Measurements from ENCODE around the gene EYA2. TPM values are rescaled to one million over a fixed set of nuclear protein-coding genes. Genes with fewer than 3 reads are reported as not detected.

Gene EYA2
- polyA plus RNA-seq, 1 donor (not counting 4 experiments of a cell fraction or from before 2014, with no cell fraction given): not detected

DNA sequence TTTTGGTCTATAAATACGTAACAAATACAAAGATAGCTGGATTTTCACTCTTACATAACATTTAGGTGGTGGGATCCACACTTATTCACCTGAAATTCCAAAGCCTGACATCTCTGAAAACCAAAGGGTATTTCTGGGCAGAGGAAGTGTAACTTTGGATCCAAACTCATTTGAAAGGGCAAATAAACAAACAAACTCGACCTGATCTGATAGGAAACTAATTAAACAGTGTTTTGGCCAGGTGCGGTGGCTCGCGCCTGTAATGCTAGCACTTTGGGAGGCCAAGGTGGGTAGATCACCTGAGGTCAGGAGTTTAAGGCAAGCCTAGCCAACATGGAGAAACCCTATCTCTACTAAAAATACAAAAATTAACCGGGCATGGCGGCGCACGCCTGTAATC, 332.9 kb downstream of the EYA2 start:
- peaks cover 38 to 40% of the 10 kb centered on the region in 2 experiments for H3K36me3 ChIP-seq (ENCODE audit: control insufficient read depth in 2 of 2, extremely low read depth in 1 of 2, insufficient read depth in 2 of 2, low read length in 2 of 2)
- no peak overlapping the region for H3K27ac ChIP-seq (ENCODE audit: control insufficient read depth, insufficient read depth, low read length)
- H3K9me3 ChIP-seq (ENCODE audit: control insufficient read depth, low read depth, low read length): no peaks in the 10 kb centered on the region
- peaks cover 8% of the 10 kb centered on the region for H3K79me2 ChIP-seq (ENCODE audit: control insufficient read depth, insufficient read depth, low read length)
- TF ChIP-seq CTCF (optimal IDR thresholded peaks at IDR 0.05 in 1 of 3, IDR thresholded peaks at IDR 0.05 in 1 of 3, conservative IDR thresholded peaks at IDR 0.05 in 1 of 3; ENCODE audit: extremely low read depth in 1 of 3, insufficient read depth in 2 of 3, low read length in 3 of 3) (no peak), EZH2 (IDR thresholded peaks at IDR 0.05; ENCODE audit: low read length) (no peak)
- H3K9ac ChIP-seq (ENCODE audit: control insufficient read depth, extremely low read depth, insufficient read depth, low read length): no peak overlapping the region
- DNase-seq (ENCODE audit: low read depth, low spot score) (no peak), FAIRE-seq (no peak)
- H3K27me3 ChIP-seq (ENCODE audit: control insufficient read depth, extremely low read depth, insufficient read depth, low read length): no peaks in the 10 kb centered on the region
- H2AFZ ChIP-seq (ENCODE audit: control insufficient read depth, low read length): no peak overlapping the region
- no peak overlapping the region for H3K4me3 ChIP-seq (ENCODE audit: control insufficient read depth in 2 of 3, extremely low read depth in 1 of 3, insufficient read depth in 2 of 3, low read depth in 1 of 3, low read length in 3 of 3)
- H3K4me2 ChIP-seq (ENCODE audit: control insufficient read depth, extremely low read depth, insufficient read depth, low read depth, low read length): no peak overlapping the region
- H3K9me1 ChIP-seq (ENCODE audit: control insufficient read depth, extremely low read depth, insufficient read depth, low read length): no peaks in the 10 kb centered on the region
- H3K4me1 ChIP-seq (ENCODE audit: control insufficient read depth, extremely low read depth, insufficient read depth, low read length): no peaks in the 10 kb centered on the region
- H4K20me1 ChIP-seq (ENCODE audit: control insufficient read depth, extremely low read depth, insufficient read depth, low read length): peaks cover 6% of the 10 kb centered on the region
- dilution Hi-C loops (cut with MboI; ENCODE audit: extremely low pct_ligation_motif_present, low sequenced_read_pairs): no loop called here

DNA sequence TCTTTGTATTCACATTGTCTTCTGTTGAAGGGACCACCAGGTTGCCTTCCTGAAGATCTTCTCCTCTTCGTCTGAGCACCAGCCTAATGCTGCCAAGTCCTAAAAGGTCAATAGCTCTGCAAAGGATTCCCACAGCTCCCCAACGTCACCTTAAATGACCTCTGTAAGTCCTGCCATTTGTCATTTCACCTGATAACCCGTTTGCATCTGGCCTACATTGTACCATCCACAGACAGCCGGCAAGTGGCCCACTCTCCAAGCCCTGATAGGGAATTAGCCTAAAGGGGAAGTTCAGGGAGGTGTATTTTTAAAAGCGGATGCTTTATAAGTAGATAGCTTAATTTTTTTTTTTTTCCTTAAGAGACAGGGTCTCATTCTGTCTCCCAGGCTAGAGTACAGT, 334.0 kb downstream of the EYA2 start:
- DNase-seq (ENCODE audit: low read depth, low spot score): no peak
- no peak overlapping the region for H3K4me2 ChIP-seq (ENCODE audit: control insufficient read depth, extremely low read depth, insufficient read depth, low read depth, low read length)
- FAIRE-seq: no peak
- no peak overlapping the region for H2AFZ ChIP-seq (ENCODE audit: control insufficient read depth, low read length)
- dilution Hi-C loops (cut with MboI; ENCODE audit: extremely low pct_ligation_motif_present, low sequenced_read_pairs): no loop called here
- no peaks in the 10 kb centered on the region for H3K27me3 ChIP-seq (ENCODE audit: control insufficient read depth, extremely low read depth, insufficient read depth, low read length)
- no peaks in the 10 kb centered on the region for H3K4me1 ChIP-seq (ENCODE audit: control insufficient read depth, extremely low read depth, insufficient read depth, low read length)
- no peak for TF ChIP-seq EZH2 (IDR thresholded peaks at IDR 0.05; ENCODE audit: low read length)
- no peak for TF ChIP-seq CTCF (optimal IDR thresholded peaks at IDR 0.05 in 1 of 3, IDR thresholded peaks at IDR 0.05 in 1 of 3, conservative IDR thresholded peaks at IDR 0.05 in 1 of 3; ENCODE audit: extremely low read depth in 1 of 3, insufficient read depth in 2 of 3, low read length in 3 of 3)
- peaks cover 41 to 44% of the 10 kb centered on the region in 2 experiments for H3K36me3 ChIP-seq (ENCODE audit: control insufficient read depth in 2 of 2, extremely low read depth in 1 of 2, insufficient read depth in 2 of 2, low read length in 2 of 2)
- H3K9me1 ChIP-seq (ENCODE audit: control insufficient read depth, extremely low read depth, insufficient read depth, low read length): no peaks in the 10 kb centered on the region
- peaks cover 6% of the 10 kb centered on the region for H4K20me1 ChIP-seq (ENCODE audit: control insufficient read depth, extremely low read depth, insufficient read depth, low read length)
- no peak overlapping the region for H3K9ac ChIP-seq (ENCODE audit: control insufficient read depth, extremely low read depth, insufficient read depth, low read length)
- peaks cover 10% of the 10 kb centered on the region for H3K79me2 ChIP-seq (ENCODE audit: control insufficient read depth, insufficient read depth, low read length)
- no peak overlapping the region for H3K4me3 ChIP-seq (ENCODE audit: control insufficient read depth in 2 of 3, extremely low read depth in 1 of 3, insufficient read depth in 2 of 3, low read depth in 1 of 3, low read length in 3 of 3)
- H3K9me3 ChIP-seq (ENCODE audit: control insufficient read depth, low read depth, low read length): no peaks in the 10 kb centered on the region
- no peak overlapping the region for H3K27ac ChIP-seq (ENCODE audit: control insufficient read depth, insufficient read depth, low read length)
